GM12892 (cell line): Measurements from ENCODE around the gene DAP.
"Not testable (repeated sequence)": the region's sequence is repeated elsewhere in the genome, so short reads cannot be mapped to it uniquely, and the experiment has no call there.

Experiments
- POLR2A ChIP-seq: IDR thresholded peaks from 2 replicates; pipeline ENCODE4 v1.6.1; 2011; ENCODE audit warnings: low read depth, low read length, control low read depth
- POLR2AphosphoS5 ChIP-seq: IDR thresholded peaks from 2 replicates; pipeline ENCODE4 v1.6.1; 2011; ENCODE audit warnings: low read depth, low read length, control low read depth
- TAF1 ChIP-seq: IDR thresholded peaks from 2 replicates; pipeline ENCODE4 v1.6.1; 2011; ENCODE audit warnings: low read depth, mild to moderate bottlenecking, control low read depth, low read length, borderline replicate concordance

DNA sequence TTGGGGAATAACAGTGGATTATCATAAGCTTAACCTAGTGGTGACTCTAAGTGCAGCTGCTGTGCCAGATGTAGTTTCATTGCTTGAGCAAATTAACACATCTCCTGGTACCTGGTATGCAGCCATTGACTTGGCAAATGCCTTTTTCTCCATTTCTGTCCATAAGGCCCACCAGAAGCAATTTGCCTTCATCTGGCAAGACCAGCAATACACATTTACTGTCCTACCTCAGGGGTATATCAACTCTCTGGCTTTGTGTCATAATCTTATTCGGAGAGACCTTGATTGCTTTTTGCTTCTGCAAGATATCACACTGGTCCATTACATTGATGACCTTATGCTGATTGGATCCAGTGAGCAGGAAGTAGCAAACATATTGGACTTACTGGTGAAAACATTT lies 42.4 kb downstream of the DAP start:
- TF ChIP-seq POLR2AphosphoS5, POLR2A, TAF1: not testable (repeated sequence)
